ENCODE measurements around the gene MCOLN3. TPM values are rescaled to one million over a fixed set of nuclear protein-coding genes. Genes with fewer than 3 reads are reported as not detected.

Gene MCOLN3
- total and polyA plus RNA-seq, 8 donors: 1.2 to 8.1 (median 1.8) TPM

GRCh38 chr1:84969489-84970250 is 78.6 kb downstream of the MCOLN3 start:
- intact Hi-C loops (cut with DNase I): no loop called here
- Histone ChIP-seq H3K27me3 (no peaks in the 10 kb centered on the region), H3K36me3 (no peaks in the 10 kb centered on the region), H3K27ac (no peak overlapping the region), H3K4me3 (no peak overlapping the region), H3K4me1 (no peaks in the 10 kb centered on the region), H3K9me3 (no peaks in the 10 kb centered on the region)
- TF ChIP-seq CTCF (IDR thresholded peaks at IDR 0.05): no peak
- no peak for DNase-seq
- peak; percentile 86 for ATAC-seq

- intact Hi-C loops (cut with DNase I): no loop called here
- TF ChIP-seq CTCF (IDR thresholded peaks at IDR 0.05): no peak
- DNase-seq: no peak
- Histone ChIP-seq H3K4me3 (no peak overlapping the region), H3K36me3 (no peaks in the 10 kb centered on the region), H3K4me1 (no peaks in the 10 kb centered on the region), H3K27me3 (no peaks in the 10 kb centered on the region), H3K9me3 (no peaks in the 10 kb centered on the region), H3K27ac (no peak overlapping the region)
- ATAC-seq: no peak
Observed at GRCh38 chr1:84968865-84969264, 79.4 kb downstream of the MCOLN3 start.

- Histone ChIP-seq H3K9me3 (no peaks in the 10 kb centered on the region), H3K36me3 (no peaks in the 10 kb centered on the region), H3K4me3 (no peak overlapping the region), H3K4me1 (no peaks in the 10 kb centered on the region), H3K27me3 (no peaks in the 10 kb centered on the region), H3K27ac (no peak overlapping the region)
- intact Hi-C loops (cut with DNase I): no loop called here
- TF ChIP-seq CTCF (IDR thresholded peaks at IDR 0.05): no peak
- ATAC-seq: no peak
- no peak for DNase-seq
Observed at GRCh38 chr1:84968101-84968500, 80.2 kb downstream of the MCOLN3 start.

Other genes starting within 250 kb of the MCOLN3 start
- gene LPAR3, start 155.3 kb downstream of the MCOLN3 start, total RNA-seq: 1 to 10 TPM in 1 of 2 donors, under 1 TPM in 1; 0.32 to 2.7 TPM
- gene LPAR3, start 155.3 kb downstream of the MCOLN3 start, polyA plus RNA-seq (ENCODE audit: insufficient read length in 6 of 6): 1 to 10 TPM; 1.1 to 3.7 (median 1.7) TPM
- 1 to 10 TPM; 2.8 to 5.9 TPM for gene MCOLN2, start 51.4 kb downstream of the MCOLN3 start, total RNA-seq
- 1 to 10 TPM; 3.5 to 5.6 (median 3.8) TPM for gene MCOLN2, start 51.4 kb downstream of the MCOLN3 start, polyA plus RNA-seq (ENCODE audit: insufficient read length in 6 of 6)
- 10 to 100 TPM; 12.8 to 18.2 TPM for gene SYDE2, start 152.5 kb upstream of the MCOLN3 start, total RNA-seq
- gene SYDE2, start 152.5 kb upstream of the MCOLN3 start, polyA plus RNA-seq (ENCODE audit: insufficient read length in 6 of 6): 10 to 100 TPM; 11.1 to 16.8 (median 14.2) TPM
- gene C1orf52, start 211.2 kb upstream of the MCOLN3 start, total RNA-seq: 10 to 100 TPM; 18.0 to 22.1 TPM
- 10 to 100 TPM; 48.4 to 66.4 (median 56.5) TPM for gene C1orf52, start 211.2 kb upstream of the MCOLN3 start, polyA plus RNA-seq (ENCODE audit: insufficient read length in 6 of 6)
- gene BCL10, start 228.1 kb upstream of the MCOLN3 start, total RNA-seq: 10 to 100 TPM; 25.0 to 31.6 TPM
- 10 to 100 TPM; 29.4 to 33.5 (median 30.8) TPM for gene BCL10, start 228.1 kb upstream of the MCOLN3 start, polyA plus RNA-seq (ENCODE audit: insufficient read length in 6 of 6)

All from left lung (tissue), 10 donors.